H1 (cell line): ENCODE measurements around the gene DCAF8L2.

Experiments
- CTCF ChIP-seq, 3 experiments: IDR thresholded peaks; 1 replicate in 2 of 3; 2 replicates in 1 of 3; pipeline versions ENCODE4 v1.5.1 to v1.6.1; 2011; ENCODE audit warnings: low read length in 3 of 3, mild to moderate bottlenecking in 3 of 3, inconsistent platforms in 2 of 3, low read depth in 1 of 3, moderate library complexity in 1 of 3; ENCODE audit not compliant: insufficient read depth in 1 of 3; ENCODE audit errors: control extremely low read depth in 1 of 3
- EZH2 ChIP-seq: fragments of 200-600 bp; sonication (generic); IDR thresholded peaks from 2 replicates; pipeline ENCODE4 v1.7.1; 2012; ENCODE audit warnings: low read depth, mild to moderate bottlenecking, moderate library complexity, low read length, inconsistent platforms; ENCODE audit not compliant: severe bottlenecking
- GABPA ChIP-seq: IDR thresholded peaks from 2 replicates; pipeline ENCODE4 v1.6.1; 2011; ENCODE audit warnings: mild to moderate bottlenecking, low read length, moderate library complexity, borderline replicate concordance; ENCODE audit not compliant: insufficient read depth
- POLR2A ChIP-seq, 2 experiments: IDR thresholded peaks; 1 replicate in 1 of 2; 2 replicates in 1 of 2; pipeline ENCODE4 v1.6.1; 2011; ENCODE audit warnings: low read depth in 2 of 2, low read length in 2 of 2, mild to moderate bottlenecking in 2 of 2; ENCODE audit errors: control extremely low read depth in 1 of 2
- RAD21 ChIP-seq, 2 experiments: IDR thresholded peaks in 1 of 2; conservative IDR thresholded peaks in 1 of 2; 2 replicates each; pipeline ENCODE4 v1.6.1; 2011; ENCODE audit warnings: low read depth in 2 of 2, low read length in 2 of 2, improper control_type of control experiment in 1 of 2, inconsistent platforms in 1 of 2, mild to moderate bottlenecking in 1 of 2, moderate library complexity in 1 of 2
- SRF ChIP-seq: IDR thresholded peaks from 2 replicates; pipeline ENCODE4 v1.6.1; 2011; ENCODE audit warnings: mild to moderate bottlenecking, low read depth, low read length, moderate library complexity
- USF2 ChIP-seq: IDR thresholded peaks from 2 replicates; pipeline ENCODE4 v1.6.1; 2011; ENCODE audit warnings: low read length, improper control_type of control experiment

GRCh38 chrX:27675493-27675892 lies 85.3 kb downstream of the DCAF8L2 start:
- TF ChIP-seq POLR2A (IDR thresholded peaks at IDR 0.05; ENCODE audit: control extremely low read depth in 1 of 2, low read depth in 2 of 2, low read length in 2 of 2) = no peak
- no peak for TF ChIP-seq CTCF (IDR thresholded peaks at IDR 0.05; ENCODE audit: control extremely low read depth in 1 of 3, insufficient read depth in 1 of 3, low read depth in 1 of 3, low read length in 3 of 3)
- no peak for TF ChIP-seq RAD21 (IDR thresholded peaks at IDR 0.05 in 1 of 2, conservative IDR thresholded peaks at IDR 0.05 in 1 of 2; ENCODE audit: low read depth in 2 of 2, low read length in 2 of 2)
- no peak for TF ChIP-seq USF2
- no peak for TF ChIP-seq EZH2
- TF ChIP-seq GABPA = no peak
- no peak for TF ChIP-seq SRF
